Upper lobe of left lung (tissue), 4 donors: Measurements from ENCODE around the gene TUBA1C.
A peak's percentile ranks its signal among the peaks of the same experiment; 100 is the strongest.

Experiments
- CTCF ChIP-seq, 6 experiments: fragments of 450-650 bp in 4 of 6; fragments of 200-600 bp in 2 of 6; sonication (generic) in 2 of 6; IDR thresholded peaks; one replicate each; pipeline ENCODE4 v1.5.1; 2016 to 2019; ENCODE audit warnings: antibody characterized with exemption in 6 of 6
- EP300 ChIP-seq, 4 donors: sonication (generic); formaldehyde crosslinking; IDR thresholded peaks; one replicate each; pipeline ENCODE4 v1.5.1; 2017; ENCODE audit warnings: antibody characterized with exemption in 4 of 4, control low read depth in 2 of 4
- POLR2A ChIP-seq, 4 donors: fragments of 450-650 bp; IDR thresholded peaks; one replicate each; pipeline ENCODE4 v1.5.1; 2016 to 2017; ENCODE audit warnings: antibody characterized with exemption in 4 of 4, mild to moderate bottlenecking in 2 of 4
- POLR2AphosphoS5 ChIP-seq, 2 donors: sonication (generic); formaldehyde crosslinking; IDR thresholded peaks; one replicate each; pipeline ENCODE4 v1.5.1; 2017; ENCODE audit warnings: antibody characterized with exemption in 2 of 2

GRCh38 chr12:49279706-49280159 lies 14.9 kb downstream of the TUBA1C start:
- TF ChIP-seq CTCF (IDR thresholded peaks at IDR 0.05) (no peak), EP300 (IDR thresholded peaks at IDR 0.05) (no peak), POLR2A (IDR thresholded peaks at IDR 0.05) (peak in 1 of 4 donors; percentile 40), POLR2AphosphoS5 (IDR thresholded peaks at IDR 0.05) (peak in 1 of 2 donors; percentile 36)
